Measurements from ENCODE around the gene NCBP3. TPM values are rescaled to one million over a fixed set of nuclear protein-coding genes. Genes with fewer than 3 reads are reported as not detected.

Gene NCBP3
- total RNA-seq, 2 experiments from 2014 or later, result 24.5 to 45.7 TPM

GRCh38 chr17:3800362-3801271, 45.4 kb downstream of the NCBP3 start, which contains the start of gene ITGAE:
Gene ITGAE (minus strand): TSS chr17:3801188. CDS start chr17:3801144, 44 bp downstream.
- BruUV-seq (replicated peaks), result no TSS peak
- Histone ChIP-seq H2AFZ (ENCODE audit: low read length) (no peak within 1 kb of the TSS), H3K9me3 (ENCODE audit: low read length) (no peaks in the 10 kb centered on the region), H3K36me3 (ENCODE audit: insufficient read depth, low read length) (no peaks in the 10 kb centered on the region), H3K27ac (ENCODE audit: low read depth, low read length, poor library complexity, severe bottlenecking) (no peak within 1 kb of the TSS), H3K79me2 (ENCODE audit: insufficient read depth, low read depth, low read length) (no peaks in the 10 kb centered on the region), H3K4me2 (ENCODE audit: low read length) (no peak within 1 kb of the TSS), H3K9me2 (ENCODE audit: insufficient read depth, low read length) (no peaks in the 10 kb centered on the region), H3K4me1 (ENCODE audit: insufficient read depth, low read length, poor library complexity, severe bottlenecking) (peaks cover 20% of the 10 kb centered on the region), H4K20me1 (ENCODE audit: insufficient read depth, low read length) (no peaks in the 10 kb centered on the region), H3K4me3 (ENCODE audit: low read depth, low read length, poor library complexity, severe bottlenecking) (no peak within 1 kb of the TSS)
- no peak for DNase-seq (ENCODE audit: low spot score)
- CTCF ChIA-PET (ENCODE audit: unreplicated experiment), result no interaction called here
- intact Hi-C loops (cut with micrococcal nuclease; ENCODE audit: unreplicated experiment), result no loop called here
- POLR2A ChIA-PET, result no interaction called here
- no peak for TF ChIP-seq EZH2phosphoT487 (IDR thresholded peaks at IDR 0.05; ENCODE audit: borderline replicate concordance, low read depth, low read length)
- TF ChIP-seq CTCF (conservative IDR thresholded peaks at IDR 0.05; ENCODE audit: low read length), result no peak

GRCh38 chr17:3799181-3799945, 46.7 kb downstream of the NCBP3 start:
- POLR2A ChIA-PET, result no interaction called here
- no peak overlapping the region for H3K4me2 ChIP-seq (ENCODE audit: low read length)
- no peak overlapping the region for H2AFZ ChIP-seq (ENCODE audit: low read length)
- H4K20me1 ChIP-seq (ENCODE audit: insufficient read depth, low read length), result no peaks in the 10 kb centered on the region
- H3K79me2 ChIP-seq (ENCODE audit: insufficient read depth, low read depth, low read length), result no peaks in the 10 kb centered on the region
- DNase-seq (ENCODE audit: low spot score), result no peak
- TF ChIP-seq CTCF (conservative IDR thresholded peaks at IDR 0.05; ENCODE audit: low read length) (no peak), EZH2phosphoT487 (IDR thresholded peaks at IDR 0.05; ENCODE audit: borderline replicate concordance, low read depth, low read length) (no peak)
- no peaks in the 10 kb centered on the region for H3K9me3 ChIP-seq (ENCODE audit: low read length)
- no peak overlapping the region for H3K27ac ChIP-seq (ENCODE audit: low read depth, low read length, poor library complexity, severe bottlenecking)
- H3K4me3 ChIP-seq (ENCODE audit: low read depth, low read length, poor library complexity, severe bottlenecking), result no peak overlapping the region
- CTCF ChIA-PET (ENCODE audit: unreplicated experiment), result no interaction called here
- intact Hi-C loops (cut with micrococcal nuclease; ENCODE audit: unreplicated experiment), result no loop called here
- no peaks in the 10 kb centered on the region for H3K9me2 ChIP-seq (ENCODE audit: insufficient read depth, low read length)
- no peaks in the 10 kb centered on the region for H3K36me3 ChIP-seq (ENCODE audit: insufficient read depth, low read length)
- H3K4me1 ChIP-seq (ENCODE audit: insufficient read depth, low read length, poor library complexity, severe bottlenecking), result peaks cover 20% of the 10 kb centered on the region
- BruUV-seq (replicated peaks), result no TSS peak
